HepG2 (cell line): Measurements from ENCODE around the gene SAMD8. TPM values are rescaled to one million over a fixed set of nuclear protein-coding genes. Genes with fewer than 3 reads are reported as not detected.
A peak's percentile ranks its signal among the peaks of the same experiment; 100 is the strongest.

Experiments
- FOXK1 ChIP-seq: sonication (generic); formaldehyde crosslinking; IDR thresholded peaks from 2 replicates; pipeline ENCODE4 v1.4.0; 2020; ENCODE audit warnings: low read depth, missing genetic modification reagents, borderline replicate concordance
- HMGXB4 ChIP-seq, 2 experiments: sonication (generic) in 1 of 2; formaldehyde crosslinking in 1 of 2; IDR thresholded peaks; 2 replicates each; pipeline versions ENCODE4 v1.4.0 to v1.6.1; 2018 to 2020; ENCODE audit warnings: missing genetic modification reagents in 2 of 2, borderline replicate concordance in 1 of 2, low read depth in 1 of 2, mild to moderate bottlenecking in 1 of 2, missing biosample characterization in 1 of 2
- HNRNPL ChIP-seq: fragments of 200-400 bp; formaldehyde crosslinking; IDR thresholded peaks from 2 replicates; pipeline ENCODE4 v1.6.1; 2017; ENCODE audit warnings: mild to moderate bottlenecking, low read depth, low read length
- HOXD1 ChIP-seq: sonication (generic); formaldehyde crosslinking; IDR thresholded peaks from 2 replicates; pipeline ENCODE4 v1.5.0; 2020; ENCODE audit warnings: missing genetic modification reagents
- MAFF ChIP-seq: IDR thresholded peaks from 2 replicates; pipeline ENCODE4 v1.6.1; 2011; ENCODE audit warnings: low read depth, low read length, improper control_type of control experiment
- MBD4 ChIP-seq: IDR thresholded peaks from 2 replicates; pipeline ENCODE4 v1.6.1; 2012; ENCODE audit warnings: low read length, inconsistent platforms, borderline replicate concordance
- NCOR1 ChIP-seq: fragments of 200-600 bp; sonication (generic); IDR thresholded peaks from 2 replicates; pipeline ENCODE4 v1.7.0; 2017; ENCODE audit warnings: antibody characterized with exemption, low read length, borderline replicate concordance
- PAWR ChIP-seq: sonication (generic); formaldehyde crosslinking; IDR thresholded peaks from 2 replicates; pipeline ENCODE4 v1.4.0; 2020; ENCODE audit warnings: missing genetic modification reagents, mild to moderate bottlenecking, borderline replicate concordance
- PAXIP1 ChIP-seq: sonication (generic); formaldehyde crosslinking; conservative IDR thresholded peaks from 2 replicates; pipeline ENCODE4 v1.4.0; 2020; ENCODE audit warnings: mild to moderate bottlenecking, missing genetic modification reagents, moderate library complexity
- REL ChIP-seq: sonication (generic); formaldehyde crosslinking; conservative IDR thresholded peaks from 2 replicates; pipeline ENCODE4 v1.8.0; 2022; ENCODE audit warnings: mild to moderate bottlenecking, missing genetic modification reagents, moderate library complexity
- RFX3 ChIP-seq: IDR thresholded peaks from 2 replicates; pipeline ENCODE4 v1.6.1; 2016; ENCODE audit warnings: missing biosample characterization, missing genetic modification reagents
- TMF1 ChIP-seq: sonication (generic); formaldehyde crosslinking; IDR thresholded peaks from 2 replicates; pipeline ENCODE4 v1.8.1; 2022; ENCODE audit warnings: low read depth, missing genetic modification reagents
- TP53 ChIP-seq: sonication (generic); formaldehyde crosslinking; conservative IDR thresholded peaks from 2 replicates; pipeline ENCODE4 v1.4.0; 2020; ENCODE audit warnings: missing genetic modification reagents
- YEATS4 ChIP-seq: sonication (generic); formaldehyde crosslinking; IDR thresholded peaks from 2 replicates; pipeline ENCODE4 v1.4.0; 2020; ENCODE audit warnings: missing genetic modification reagents, borderline replicate concordance
- ZBTB39 ChIP-seq: sonication (generic); formaldehyde crosslinking; IDR thresholded peaks from 2 replicates; pipeline ENCODE4 v1.5.0; 2020; ENCODE audit warnings: missing genetic modification reagents
- ZNF253 ChIP-seq: sonication (generic); formaldehyde crosslinking; IDR thresholded peaks from 2 replicates; pipeline ENCODE4 v1.8.0; 2022; ENCODE audit warnings: mild to moderate bottlenecking, missing genetic modification reagents, borderline replicate concordance
- ZNF496 ChIP-seq: sonication (generic); formaldehyde crosslinking; IDR thresholded peaks from 2 replicates; pipeline ENCODE4 v1.8.1; 2023; ENCODE audit warnings: mild to moderate bottlenecking, moderate library complexity, missing genetic modification reagents; ENCODE audit not compliant: insufficient replicate concordance
- ZNF562 ChIP-seq: sonication (generic); formaldehyde crosslinking; IDR thresholded peaks from 2 replicates; pipeline ENCODE4 v1.8.0; 2022; ENCODE audit warnings: missing genetic modification reagents, borderline replicate concordance
- ZNF749 ChIP-seq: sonication (generic); formaldehyde crosslinking; IDR thresholded peaks from 2 replicates; pipeline ENCODE4 v1.8.0; 2022; ENCODE audit warnings: mild to moderate bottlenecking, missing genetic modification reagents, moderate library complexity, borderline replicate concordance
- ZNF772 ChIP-seq: sonication (generic); formaldehyde crosslinking; IDR thresholded peaks from 2 replicates; pipeline ENCODE4 v1.5.0; 2020; ENCODE audit warnings: mild to moderate bottlenecking, missing genetic modification reagents
- ZNF782 ChIP-seq: sonication (generic); formaldehyde crosslinking; IDR thresholded peaks from 2 replicates; pipeline ENCODE4 v1.4.0; 2020; ENCODE audit warnings: missing genetic modification reagents, mild to moderate bottlenecking, borderline replicate concordance
- ZNF883 ChIP-seq: sonication (generic); formaldehyde crosslinking; IDR thresholded peaks from 2 replicates; pipeline ENCODE4 v1.5.1; 2020; ENCODE audit warnings: mild to moderate bottlenecking, missing genetic modification reagents; ENCODE audit errors: not compliant biosample characterization
- ZNF891 ChIP-seq: sonication (generic); formaldehyde crosslinking; IDR thresholded peaks from 2 replicates; pipeline ENCODE4 v1.5.0; 2020; ENCODE audit warnings: mild to moderate bottlenecking, missing genetic modification reagents
- polyA plus RNA-seq, 8 experiments: library from polyadenylated mRNA; depleted of rRNA in 3 of 8; stranded (reverse) in 7 of 8; unstranded in 1 of 8; fragments of >200 nt; fragmentation: Illumina TruSeq in 4 of 8; extraction: Trizol in 4 of 8; gene quantifications; 2 replicates each; pipeline versions ENCODE4 v1.2.1 to v1.2.3, GENCODE V29; 2011 to 2016; ENCODE audit warnings: low read depth in 4 of 8, missing spikeins in 1 of 8, mixed read lengths in 1 of 8; ENCODE audit not compliant: insufficient read depth in 1 of 8
- total RNA-seq, 5 experiments: library from RNA; depleted of rRNA; stranded (reverse); fragments of >200 nt; fragmentation: Illumina TruSeq; extraction: Trizol; gene quantifications; 2 replicates each; pipeline ENCODE4 v1.2.3, GENCODE V29; 2016; ENCODE audit warnings: low read depth in 1 of 5

Gene SAMD8
- total and polyA plus RNA-seq, 2 of the 13 experiments (the other 11 are each of a cell fraction or from before 2014, with no cell fraction given), result 10.4 to 13.2 TPM

DNA sequence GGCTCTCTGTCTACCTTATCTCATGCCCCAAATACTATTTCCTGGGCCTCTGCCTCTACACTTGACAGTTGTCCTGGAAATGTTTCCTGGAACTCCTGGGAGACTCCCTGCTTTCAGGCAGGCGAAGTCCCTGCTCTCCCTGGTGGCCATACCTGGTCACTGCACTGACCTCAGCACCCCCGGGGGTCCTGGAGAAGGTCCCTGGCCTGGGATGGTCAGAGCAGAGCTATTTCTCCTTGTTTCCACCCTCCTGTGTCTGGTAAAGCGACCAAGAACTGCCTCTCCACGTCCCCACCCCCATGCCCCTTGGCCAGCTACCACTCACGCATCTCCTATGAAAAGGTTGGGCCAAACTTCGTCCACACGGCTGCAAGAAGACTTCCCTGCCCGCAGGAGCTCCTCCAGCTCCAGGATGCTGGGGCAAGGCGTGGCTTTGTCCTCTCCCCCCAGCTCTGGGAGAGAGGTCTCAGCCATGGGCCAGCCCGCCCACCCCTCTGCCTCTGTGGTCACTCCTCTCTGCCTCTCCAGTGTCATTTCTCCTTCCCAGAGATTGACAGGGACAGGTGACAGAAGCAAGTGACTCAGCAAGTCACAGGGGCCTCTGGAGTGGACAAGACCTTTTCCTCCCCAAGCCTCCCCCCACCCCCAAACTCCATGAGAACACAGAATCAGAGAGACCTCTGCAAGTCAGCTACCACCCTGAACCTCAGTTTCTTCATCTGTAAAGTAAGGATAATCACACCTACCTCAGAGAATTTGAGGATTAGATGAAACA, 2.6 kb upstream of the SAMD8 start (continued):
- TF ChIP-seq ZNF782 (CRISPR knock-in tag) (no peak), RFX3 (CRISPR knock-in tag) (no peak), PAWR (no peak), MBD4 (no peak), TP53 (CRISPR knock-in tag) (no peak), TMF1 (no peak), NCOR1 (no peak), HMGXB4 (CRISPR knock-in tag; IDR thresholded peaks at IDR 0.05; ENCODE audit: borderline replicate concordance in 1 of 2, low read depth in 1 of 2) (peak; percentile 58 to 74), MAFF (no peak), ZNF253 (CRISPR knock-in tag) (no peak), ZBTB39 (CRISPR knock-in tag) (no peak), ZNF496 (CRISPR knock-in tag) (no peak), REL (CRISPR knock-in tag) (no peak), YEATS4 (CRISPR knock-in tag) (0 out of 2 replicates have a peak, but pooled peaks have one; percentile 36), ZNF883 (CRISPR knock-in tag) (no peak), ZNF772 (CRISPR knock-in tag) (no peak), PAXIP1 (no peak), ZNF562 (CRISPR knock-in tag) (no peak), ZNF749 (CRISPR knock-in tag) (no peak), HOXD1 (0 out of 2 replicates have a peak, but pooled peaks have one; percentile 28), HNRNPL (no peak), ZNF891 (CRISPR knock-in tag) (no peak), FOXK1 (no peak)
